Loucy (cell line): Measurements from ENCODE around the gene NPTN.
A peak's percentile ranks its signal among the peaks of the same experiment; 100 is the strongest.

Experiments
- H2AFZ ChIP-seq: fragments of 200-600 bp; sonication (generic); 2 replicates; pipeline ENCODE4 v1.6.0; 2016; ENCODE audit warnings: antibody characterized with exemption, mild to moderate bottlenecking, low read length, moderate library complexity
- H3F3A ChIP-seq: fragments of 200-600 bp; 2 replicates; pipeline ENCODE4 v1.6.0; 2016; ENCODE audit warnings: antibody characterized with exemption, low read depth, mild to moderate bottlenecking
- H3K27me3 ChIP-seq: fragments of 200-600 bp; sonication (generic); 2 replicates; pipeline ENCODE4 v1.6.1; 2014; ENCODE audit warnings: low read length, mild to moderate bottlenecking; ENCODE audit not compliant: insufficient read depth, poor library complexity, severe bottlenecking
- H3K36me3 ChIP-seq: fragments of 200-600 bp; sonication (generic); 2 replicates; pipeline ENCODE4 v1.6.1; 2016; ENCODE audit warnings: low read length; ENCODE audit not compliant: insufficient read depth
- H3K4me1 ChIP-seq: fragments of 200-600 bp; sonication (generic); 2 replicates; pipeline ENCODE4 v1.5.1; 2014; ENCODE audit warnings: low read length, mild to moderate bottlenecking; ENCODE audit not compliant: insufficient read depth, poor library complexity, severe bottlenecking
- H3K4me2 ChIP-seq: fragments of 200-600 bp; sonication (generic); 2 replicates; pipeline ENCODE4 v1.6.0; 2014; ENCODE audit warnings: antibody characterized with exemption, low read length, low read depth, mild to moderate bottlenecking; ENCODE audit not compliant: poor library complexity, severe bottlenecking
- H3K4me3 ChIP-seq: fragments of 200-600 bp; sonication (generic); 2 replicates; pipeline ENCODE4 v1.5.1; 2014; ENCODE audit warnings: low read length, mild to moderate bottlenecking, mixed read lengths; ENCODE audit not compliant: poor library complexity, severe bottlenecking
- H3K79me2 ChIP-seq: fragments of 200-600 bp; sonication (generic); 2 replicates; pipeline ENCODE4 v1.6.1; 2014; ENCODE audit warnings: low read length; ENCODE audit not compliant: insufficient read depth
- H3K9ac ChIP-seq: fragments of 200-600 bp; sonication (generic); 2 replicates; pipeline ENCODE4 v1.6.0; 2014; ENCODE audit warnings: mild to moderate bottlenecking, low read depth, low read length, moderate library complexity; ENCODE audit not compliant: poor library complexity, severe bottlenecking
- H3K9me2 ChIP-seq: fragments of 200-600 bp; sonication (generic); replicated peaks from 2 replicates; pipeline ENCODE4 v1.6.1; 2016; ENCODE audit warnings: low read depth, low read length, mixed read lengths
- H3K9me3 ChIP-seq: fragments of 200-600 bp; sonication (generic); 2 replicates; pipeline ENCODE4 v1.6.1; 2014; ENCODE audit warnings: mild to moderate bottlenecking, antibody characterized with exemption, low read length, low read depth; ENCODE audit not compliant: insufficient read depth
- H4K20me1 ChIP-seq: fragments of 200-600 bp; sonication (generic); 2 replicates; pipeline ENCODE4 v1.6.0; 2014; ENCODE audit warnings: antibody characterized with exemption, low read length, mild to moderate bottlenecking; ENCODE audit not compliant: insufficient read depth, poor library complexity, severe bottlenecking
- CTCF ChIP-seq: fragments of 200-600 bp; sonication (generic); conservative IDR thresholded peaks from 2 replicates; pipeline ENCODE4 v1.5.1; 2014; ENCODE audit warnings: mild to moderate bottlenecking, antibody characterized with exemption, low read length
- EZH2phosphoT487 ChIP-seq: fragments of 200-600 bp; IDR thresholded peaks from 2 replicates; pipeline ENCODE4 v1.6.1; 2018; ENCODE audit warnings: antibody characterized with exemption, mild to moderate bottlenecking, moderate library complexity, borderline replicate concordance

Gene NPTN

GRCh38 chr15:73605759-73606436 is 27.3 kb downstream of the NPTN start:
- Histone ChIP-seq H3K4me3 (no peak overlapping the region), H3K9me3 (no peaks in the 10 kb centered on the region), H3K27me3 (no peaks in the 10 kb centered on the region), H3K9ac (no peak overlapping the region), H3F3A (no peaks in the 10 kb centered on the region), H3K4me1 (peaks cover 34% of the 10 kb centered on the region), H3K4me2 (no peak overlapping the region), H4K20me1 (peaks cover 27% of the 10 kb centered on the region), H2AFZ (no peak overlapping the region), H3K79me2 (peaks cover 73% of the 10 kb centered on the region), H3K9me2 (no peaks in the 10 kb centered on the region), H3K36me3 (no peaks in the 10 kb centered on the region)
- TF ChIP-seq EZH2phosphoT487 (no peak), CTCF (no peak)

- Histone ChIP-seq H3K4me1 (peaks cover 34% of the 10 kb centered on the region), H3K36me3 (no peaks in the 10 kb centered on the region), H3K9me3 (no peaks in the 10 kb centered on the region), H3K4me2 (no peak overlapping the region), H3K27me3 (no peaks in the 10 kb centered on the region), H3K79me2 (peaks cover 74% of the 10 kb centered on the region), H3K9me2 (no peaks in the 10 kb centered on the region), H3K9ac (no peak overlapping the region), H3F3A (no peaks in the 10 kb centered on the region), H3K4me3 (no peak overlapping the region), H2AFZ (no peak overlapping the region), H4K20me1 (peaks cover 29% of the 10 kb centered on the region)
- no peak for TF ChIP-seq CTCF
- no peak for TF ChIP-seq EZH2phosphoT487
These were observed 28.7 kb downstream of the NPTN start for GRCh38 chr15:73604477-73604876.

- Histone ChIP-seq H3K4me2 (peak overlapping the region; percentile 45), H3K36me3 (no peaks in the 10 kb centered on the region), H3K27me3 (no peaks in the 10 kb centered on the region), H4K20me1 (peaks cover 29% of the 10 kb centered on the region), H3K4me1 (peaks cover 34% of the 10 kb centered on the region), H3F3A (no peaks in the 10 kb centered on the region), H2AFZ (no peak overlapping the region), H3K4me3 (no peak overlapping the region), H3K9me2 (no peaks in the 10 kb centered on the region), H3K9ac (no peak overlapping the region), H3K79me2 (peaks cover 73% of the 10 kb centered on the region), H3K9me3 (no peaks in the 10 kb centered on the region)
- TF ChIP-seq EZH2phosphoT487 (no peak), CTCF (no peak)
These were observed 30.2 kb downstream of the NPTN start for GRCh38 chr15:73602992-73603391.
